Hematopoietic multipotent progenitor cell treated with erythropoietin and hydrocortisone succinate and interleukin-3 and kit ligand, for 6 days (in vitro differentiated cells): ENCODE results near the gene WIPF2.

ENCODE experiments used
- DNase-seq: peaks from one replicate; pipeline ENCODE4 v3.0.0-alpha.2; 2015

Gene WIPF2

GRCh38 chr17:40327735-40328385 is 108.8 kb downstream of the WIPF2 start:
- no peak for DNase-seq

GRCh38 chr17:40328386-40328766 is 109.3 kb downstream of the WIPF2 start:
- no peak for DNase-seq

GRCh38 chr17:40329839-40330794 is 111.0 kb downstream of the WIPF2 start:
- peak; percentile 83 for DNase-seq

- no peak for DNase-seq
Measured at GRCh38 chr17:40330850-40331470, 111.9 kb downstream of the WIPF2 start.

GRCh38 chr17:40331743-40332641 is 112.9 kb downstream of the WIPF2 start:
- DNase-seq: no peak
